HG02970 (cell line): Measurements from ENCODE around the gene GJA5.

Experiments used
- ATAC-seq: cut with Tn5 transposase; IDR thresholded peaks from one replicate; pipeline ENCODE4 v1.9.1; 2021; ENCODE audit warnings: mild to moderate bottlenecking, moderate library complexity, moderate number of reproducible peaks; ENCODE audit not compliant: unreplicated experiment, low FRiP score

The GJA5 gene

DNA sequence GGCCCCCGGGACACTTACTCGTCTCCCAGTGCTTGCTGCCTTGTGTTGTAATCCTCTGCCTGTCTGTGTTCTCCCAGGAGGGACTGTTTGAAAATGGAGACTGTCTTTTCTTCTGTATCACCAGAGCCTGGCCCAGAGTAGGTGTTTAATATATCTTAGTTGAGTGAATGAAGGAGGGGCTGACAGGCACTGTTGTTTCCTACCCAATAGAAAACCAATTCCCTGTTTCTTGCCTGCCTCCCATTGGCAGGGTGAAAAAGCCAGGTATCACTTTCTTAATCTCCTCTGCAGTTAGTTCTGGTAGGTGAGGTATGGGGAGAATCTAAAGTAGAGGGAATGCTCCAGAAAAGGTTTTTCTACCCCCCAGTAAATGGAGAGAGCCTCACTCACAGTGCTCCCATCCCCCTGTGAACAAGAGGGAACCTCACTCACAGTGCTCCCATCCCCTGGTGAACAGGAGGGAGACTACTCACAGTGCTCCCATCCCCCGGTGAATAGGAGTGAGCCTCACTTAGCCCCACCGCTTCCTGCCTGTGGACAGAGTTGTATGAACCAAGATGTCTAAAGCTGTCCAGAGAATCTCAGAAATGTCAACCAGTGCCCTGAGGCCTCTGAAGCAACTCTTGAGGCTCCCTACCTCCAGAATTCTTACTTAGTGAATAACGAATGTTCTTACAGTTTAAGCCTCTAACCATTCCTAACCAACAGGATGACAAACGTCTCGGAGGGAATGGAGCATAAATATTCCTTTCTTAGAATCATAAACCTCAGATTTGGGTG lies at the start of gene GJA5:
Gene GJA5, minus strand, starts transcription at position 122 of the 780 bp plus-strand sequence. CDS start 1,364 bp downstream, outside the sequence.
- ATAC-seq = no peak

DNA sequence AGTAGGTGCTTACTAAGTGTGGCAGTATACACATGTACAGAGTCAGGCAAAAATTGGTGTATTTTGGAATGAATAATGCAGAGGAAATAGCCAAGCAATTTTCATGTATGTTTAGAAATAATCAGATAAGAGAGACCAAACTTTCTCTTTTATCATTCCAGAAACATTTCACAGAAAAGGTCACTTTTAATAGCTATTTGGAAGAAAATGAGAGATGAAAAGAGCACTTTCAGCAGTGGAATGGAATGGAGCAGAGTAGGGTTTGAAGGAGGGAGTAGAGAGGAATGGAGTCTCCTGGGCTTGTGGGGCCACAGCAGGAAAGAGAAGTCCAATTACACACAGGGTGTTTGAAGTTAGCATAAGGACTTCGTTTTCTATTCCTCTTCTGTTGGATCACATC lies 48.8 kb upstream of the GJA5 start:
- no peak for ATAC-seq

DNA sequence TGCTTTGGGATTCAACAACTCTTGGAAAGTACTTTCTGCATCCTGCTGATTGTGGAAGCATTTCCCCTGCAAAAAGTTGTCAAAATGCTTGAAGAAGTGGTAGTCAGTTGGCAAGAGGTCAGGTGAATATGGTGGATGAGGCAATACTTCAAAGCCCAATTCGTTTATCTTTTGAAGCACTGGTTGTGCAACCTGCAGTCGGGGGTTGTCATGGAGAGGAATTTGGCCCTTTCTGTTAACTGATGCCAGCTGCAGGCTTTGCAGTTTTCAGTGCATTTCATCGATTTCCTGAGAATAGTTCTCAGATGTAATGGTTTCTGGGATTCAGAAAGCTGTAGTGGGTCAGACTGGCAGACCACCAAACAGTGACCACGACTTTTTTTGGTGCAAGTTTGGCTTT lies 47.6 kb upstream of the GJA5 start:
- no peak for ATAC-seq

DNA sequence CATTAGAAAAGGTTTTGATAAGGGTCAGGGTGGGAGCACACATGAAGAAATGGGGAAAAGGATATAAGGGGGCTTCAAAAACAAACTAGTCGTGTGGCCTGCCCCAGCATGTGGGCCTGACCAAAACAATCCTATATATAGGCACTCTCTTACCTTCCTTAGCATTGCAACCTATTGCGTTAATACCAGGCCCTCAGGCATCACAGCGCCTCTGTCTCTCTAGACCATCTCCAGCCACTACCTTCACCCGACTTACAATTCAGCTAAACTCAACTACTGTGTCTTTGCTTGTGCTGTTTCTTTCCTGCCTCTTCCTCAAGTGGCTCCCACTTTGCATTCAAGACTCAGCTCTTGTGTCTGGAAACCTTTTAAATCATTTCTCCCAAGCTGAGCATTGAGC lies 47.0 kb upstream of the GJA5 start:
- ATAC-seq = no peak

DNA sequence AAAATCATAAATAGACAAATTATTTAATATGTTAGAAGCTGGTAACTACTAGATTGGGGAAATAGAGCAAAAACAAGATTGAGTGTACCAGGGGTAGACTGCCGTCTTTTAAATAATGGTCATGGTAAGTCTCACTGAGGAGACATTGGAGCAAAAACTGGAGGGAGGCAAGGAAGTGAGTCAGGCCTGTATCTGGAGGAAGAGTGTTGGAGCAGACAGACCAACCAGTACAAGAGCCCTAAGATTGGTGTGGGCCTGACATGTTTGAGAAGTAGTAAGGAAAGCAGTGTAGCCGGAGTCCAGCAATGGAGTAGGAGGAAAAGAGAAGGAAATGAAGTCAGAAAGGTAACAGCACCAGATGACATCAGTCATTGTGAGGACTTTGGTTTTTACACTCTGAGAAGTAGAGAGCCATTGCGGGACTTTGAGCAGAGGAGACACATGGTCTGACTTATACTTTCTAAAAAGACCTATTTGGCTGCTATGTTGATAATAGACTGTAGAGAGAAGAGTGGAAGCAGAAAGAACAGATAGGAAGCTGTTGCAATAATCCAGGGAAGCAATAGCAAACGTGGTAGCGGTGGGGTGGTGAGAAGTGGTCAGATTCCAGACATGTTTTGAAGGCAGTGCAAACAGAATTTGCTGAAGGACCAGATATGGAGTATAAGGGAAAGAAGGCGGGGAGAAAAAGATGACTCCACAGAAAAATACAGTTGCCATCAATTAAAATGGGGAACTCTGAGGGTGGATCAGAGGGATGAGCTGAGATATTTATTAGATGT lies 44.7 kb upstream of the GJA5 start:
- no peak for ATAC-seq

DNA sequence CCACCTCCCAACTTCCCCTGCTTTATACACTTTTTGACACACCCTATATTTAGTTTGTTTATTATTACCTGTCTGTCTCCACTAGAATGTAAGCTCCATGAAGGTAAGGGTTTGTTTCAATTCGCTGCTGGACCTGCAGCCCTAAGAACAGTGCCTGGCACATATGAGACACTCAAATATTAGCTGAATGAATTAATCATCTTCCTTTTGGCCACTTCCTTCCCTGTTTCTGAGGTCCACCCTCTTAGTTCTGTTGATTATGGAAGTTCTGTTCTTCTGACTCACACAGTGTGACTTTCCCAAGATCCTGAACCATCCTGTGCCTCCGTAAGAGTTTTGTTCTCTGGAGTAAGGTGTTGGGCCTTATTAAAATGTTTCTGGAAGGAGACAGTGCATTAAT lies 40.4 kb upstream of the GJA5 start:
- ATAC-seq = no peak

DNA sequence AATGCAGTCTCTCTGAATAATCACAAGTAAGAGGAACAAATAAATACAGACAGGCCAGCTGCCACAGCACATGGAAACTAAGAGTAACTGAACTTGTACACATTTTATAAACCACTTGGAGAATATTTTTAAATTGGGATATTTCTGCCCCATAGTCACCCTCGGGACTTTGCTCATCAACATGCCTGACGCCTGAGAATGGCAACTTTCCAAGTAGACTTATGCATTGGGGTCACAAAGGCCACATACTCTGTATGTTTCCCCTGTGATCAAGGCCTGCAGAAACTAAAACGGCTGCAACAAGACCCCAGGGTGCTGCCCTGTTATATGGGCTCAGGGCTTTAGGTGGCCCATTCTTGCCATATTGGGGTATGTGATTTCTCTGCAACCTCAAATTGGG lies 38.3 kb upstream of the GJA5 start:
- no peak for ATAC-seq

DNA sequence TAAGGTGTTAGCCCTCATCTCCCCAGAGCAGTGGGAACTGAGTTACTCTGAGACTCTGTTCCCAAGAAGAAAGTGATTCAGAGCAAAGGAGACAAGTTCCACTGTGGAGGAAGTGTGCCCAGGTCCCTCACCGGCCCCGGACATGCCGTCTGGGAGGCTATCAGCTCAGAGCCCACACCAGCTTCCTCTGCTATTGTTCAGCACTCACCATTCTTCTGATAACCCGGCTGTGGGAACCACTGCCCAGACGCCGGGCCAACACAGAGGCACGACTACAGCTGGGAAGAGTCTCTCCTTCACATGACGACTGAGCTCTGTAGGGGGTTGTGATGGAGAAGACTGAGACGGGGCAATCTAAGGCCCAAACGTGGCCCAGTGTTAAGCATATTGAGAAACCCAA lies 34.2 kb upstream of the GJA5 start:
- no peak for ATAC-seq

DNA sequence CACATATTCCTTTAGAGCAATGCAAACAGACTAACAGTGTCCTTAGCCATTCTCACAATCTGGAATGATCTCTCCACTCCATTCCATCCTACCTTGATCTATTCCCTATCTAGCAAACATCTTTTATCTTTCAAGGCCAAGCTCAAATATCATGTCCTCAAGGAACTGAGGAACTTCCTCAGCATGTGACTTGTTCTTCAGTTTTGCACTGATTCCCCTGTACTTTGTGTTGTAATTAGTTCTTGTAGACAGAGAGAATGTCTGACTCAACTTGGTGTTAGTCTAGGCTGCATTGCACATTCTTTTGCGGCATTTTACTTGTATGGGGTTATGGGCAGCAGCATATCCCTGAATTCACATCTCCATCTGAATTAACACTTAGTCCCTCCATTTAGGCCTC lies 31.5 kb upstream of the GJA5 start:
- ATAC-seq = no peak

DNA sequence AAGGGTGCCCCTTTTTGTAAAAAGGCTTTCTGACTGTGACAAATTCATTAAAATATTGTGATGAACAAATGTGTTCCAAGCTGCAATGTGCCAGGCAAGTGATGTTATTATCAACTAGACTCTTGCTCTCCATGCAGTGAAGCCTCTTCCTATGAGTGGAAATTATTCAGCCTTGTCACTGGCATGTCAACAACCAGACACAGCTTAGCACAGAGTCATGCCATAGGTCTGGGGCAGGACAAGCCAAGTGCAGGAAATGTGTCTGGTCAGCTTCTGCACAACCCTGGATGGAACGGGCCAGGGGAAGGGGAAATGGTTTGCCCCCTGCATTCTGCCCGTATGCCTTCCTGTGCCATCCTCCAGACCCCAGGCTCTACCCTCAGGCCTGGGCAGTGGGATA lies 27.4 kb upstream of the GJA5 start:
- ATAC-seq = no peak

DNA sequence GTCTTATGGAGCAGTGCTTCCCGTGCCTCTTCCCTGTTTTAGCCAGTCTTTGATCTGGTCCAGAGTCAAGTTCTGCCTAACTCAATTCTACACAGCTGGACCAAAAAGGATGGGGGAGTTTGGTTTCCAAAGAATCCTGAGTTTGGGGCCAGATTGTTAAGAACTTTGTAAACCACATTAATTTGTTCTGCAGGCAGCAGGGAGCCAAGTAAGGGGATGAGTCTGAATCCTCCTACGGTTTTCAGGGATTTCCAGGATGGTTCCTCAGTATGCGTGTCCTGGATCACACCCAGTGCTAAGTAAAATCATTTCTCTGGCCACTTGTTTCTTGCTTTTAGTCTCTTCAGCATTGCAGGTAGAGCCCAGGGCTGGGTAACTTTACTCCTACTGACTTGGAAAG lies 26.1 kb upstream of the GJA5 start:
- no peak for ATAC-seq

DNA sequence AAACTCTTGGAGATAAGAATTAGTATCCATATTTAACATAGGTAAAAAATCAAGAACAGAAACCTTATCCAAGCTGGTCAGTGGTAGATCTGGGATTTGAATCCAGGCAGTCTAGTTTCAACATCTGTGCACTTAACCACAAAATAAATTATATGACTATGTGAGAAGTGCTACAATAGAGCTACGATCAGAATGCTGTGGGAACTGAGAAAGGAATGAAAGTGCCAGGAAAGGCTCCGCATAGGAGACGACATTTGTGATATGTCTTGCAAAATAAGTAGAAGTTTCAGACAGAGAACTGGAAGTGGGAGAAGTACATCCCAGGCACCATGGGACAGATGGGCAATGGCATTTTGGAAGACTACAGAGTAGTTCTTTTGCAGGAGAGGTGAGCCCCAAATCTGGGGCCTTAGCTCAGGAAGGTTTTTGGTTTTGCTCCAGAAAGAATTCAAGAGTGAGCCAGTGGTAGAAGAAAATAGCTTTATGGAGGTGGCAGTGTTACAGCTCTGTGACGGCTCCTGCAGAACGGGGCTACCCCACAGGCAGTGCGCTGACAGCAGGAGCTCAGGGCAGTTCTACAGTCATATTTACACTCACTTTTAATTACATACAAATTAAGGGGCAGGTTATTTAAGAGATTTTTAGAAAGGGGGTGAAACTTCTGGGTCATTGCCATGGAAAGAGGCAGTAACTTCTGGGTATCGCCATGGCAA lies 25.5 kb upstream of the GJA5 start:
- ATAC-seq = no peak

DNA sequence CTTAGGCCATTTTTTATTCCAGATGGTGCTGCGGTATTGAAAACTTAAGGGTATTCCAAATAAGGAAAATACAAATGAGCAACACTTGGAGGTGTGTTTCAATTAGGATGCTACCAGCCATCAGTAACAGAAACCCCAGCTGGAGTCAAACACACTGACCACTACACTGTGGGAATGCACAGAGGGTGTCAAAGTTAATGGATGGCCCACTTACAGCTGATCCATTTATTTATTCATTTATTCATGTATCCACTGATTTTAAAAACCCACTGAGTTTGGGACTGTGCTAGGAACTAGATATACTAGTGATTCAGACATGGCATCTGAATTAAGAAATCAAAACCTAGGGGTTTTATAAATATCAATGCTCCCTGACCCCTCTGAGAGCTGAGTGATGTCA lies 24.5 kb upstream of the GJA5 start:
- ATAC-seq = no peak

DNA sequence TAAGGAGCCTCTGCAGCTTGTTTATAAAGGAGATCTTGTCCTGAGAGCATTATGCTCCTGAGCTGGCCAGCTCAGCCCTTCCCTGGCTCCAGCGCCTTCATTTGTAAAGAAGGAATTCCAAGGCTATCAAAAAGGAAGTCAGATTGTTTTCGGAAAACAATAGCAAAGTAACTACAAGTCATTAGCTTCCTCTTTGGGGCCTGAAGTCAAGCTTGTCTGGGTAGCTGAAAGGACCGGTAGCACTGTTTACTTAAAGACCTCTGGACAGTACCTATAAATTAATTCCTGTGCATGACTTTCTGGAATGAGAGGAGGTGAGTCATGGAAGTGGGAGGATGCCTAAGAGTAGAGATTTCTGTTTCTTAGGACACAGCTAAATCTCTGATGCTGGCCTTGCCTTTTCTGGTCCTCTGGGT lies 20.7 kb upstream of the GJA5 start:
- no peak for ATAC-seq

DNA sequence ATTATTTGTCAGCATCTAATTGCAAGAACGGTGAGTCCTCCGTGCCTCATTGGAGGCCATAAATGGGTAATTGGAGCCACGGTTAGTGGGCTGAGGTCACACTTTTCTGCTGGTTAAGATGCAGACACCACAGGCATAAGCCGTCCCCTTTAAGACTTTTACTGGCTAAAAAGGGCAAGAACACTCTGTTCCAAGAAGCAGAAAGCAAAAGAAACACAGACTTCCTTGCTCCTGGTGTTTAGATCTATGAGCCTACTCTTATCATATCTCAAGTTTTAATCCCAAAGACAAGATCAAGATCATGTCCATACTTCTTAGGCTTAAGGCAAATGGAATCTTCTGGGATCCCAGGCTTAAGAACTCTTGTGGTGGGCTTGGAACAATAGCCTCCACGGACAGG lies 17.3 kb upstream of the GJA5 start:
- ATAC-seq = no peak

DNA sequence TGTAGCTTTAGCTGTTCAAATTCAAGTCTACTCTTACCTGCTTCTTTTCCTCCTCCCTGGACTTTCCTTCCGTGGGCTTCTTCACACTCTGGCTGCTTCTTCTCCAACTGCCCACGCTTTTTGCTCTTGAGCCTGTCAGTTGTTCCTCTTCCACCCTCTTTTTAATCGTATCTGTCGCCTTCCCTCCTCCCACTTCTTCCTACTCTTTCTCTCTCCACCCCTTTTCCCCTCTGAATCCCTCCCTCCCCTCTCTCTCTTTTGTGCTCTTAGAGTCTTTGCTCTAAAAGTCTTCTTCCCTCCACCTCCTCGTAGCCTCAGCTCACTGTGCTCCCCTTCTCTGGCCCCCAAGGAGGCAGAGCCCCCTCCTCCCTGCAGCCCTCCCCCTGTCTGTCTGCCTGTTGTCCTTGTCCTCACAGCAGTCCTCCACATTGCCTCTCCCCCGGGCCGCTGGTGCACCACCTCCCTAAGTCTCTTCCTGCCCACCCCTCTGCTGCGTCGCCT lies 12.9 kb upstream of the GJA5 start:
- no peak for ATAC-seq

DNA sequence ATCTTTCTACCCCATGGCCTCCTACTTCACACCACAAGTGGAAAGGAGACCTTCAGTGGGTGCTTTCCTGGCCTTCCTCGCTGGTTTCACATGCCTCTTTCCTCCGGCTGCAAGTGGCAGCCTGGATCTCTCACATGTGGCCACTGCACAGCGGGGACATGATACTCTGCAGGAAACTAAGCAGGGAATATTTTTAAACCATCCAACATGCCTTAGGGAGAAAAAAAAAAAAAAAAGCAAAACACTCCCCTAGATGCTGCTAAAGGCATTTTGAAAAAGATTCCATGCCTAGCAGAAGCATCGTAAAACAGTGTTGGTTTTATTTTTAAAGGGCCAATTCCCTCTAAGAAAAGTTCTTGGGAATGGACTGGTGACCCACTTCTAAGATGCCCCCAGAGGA lies 12.2 kb upstream of the GJA5 start:
- no peak for ATAC-seq

DNA sequence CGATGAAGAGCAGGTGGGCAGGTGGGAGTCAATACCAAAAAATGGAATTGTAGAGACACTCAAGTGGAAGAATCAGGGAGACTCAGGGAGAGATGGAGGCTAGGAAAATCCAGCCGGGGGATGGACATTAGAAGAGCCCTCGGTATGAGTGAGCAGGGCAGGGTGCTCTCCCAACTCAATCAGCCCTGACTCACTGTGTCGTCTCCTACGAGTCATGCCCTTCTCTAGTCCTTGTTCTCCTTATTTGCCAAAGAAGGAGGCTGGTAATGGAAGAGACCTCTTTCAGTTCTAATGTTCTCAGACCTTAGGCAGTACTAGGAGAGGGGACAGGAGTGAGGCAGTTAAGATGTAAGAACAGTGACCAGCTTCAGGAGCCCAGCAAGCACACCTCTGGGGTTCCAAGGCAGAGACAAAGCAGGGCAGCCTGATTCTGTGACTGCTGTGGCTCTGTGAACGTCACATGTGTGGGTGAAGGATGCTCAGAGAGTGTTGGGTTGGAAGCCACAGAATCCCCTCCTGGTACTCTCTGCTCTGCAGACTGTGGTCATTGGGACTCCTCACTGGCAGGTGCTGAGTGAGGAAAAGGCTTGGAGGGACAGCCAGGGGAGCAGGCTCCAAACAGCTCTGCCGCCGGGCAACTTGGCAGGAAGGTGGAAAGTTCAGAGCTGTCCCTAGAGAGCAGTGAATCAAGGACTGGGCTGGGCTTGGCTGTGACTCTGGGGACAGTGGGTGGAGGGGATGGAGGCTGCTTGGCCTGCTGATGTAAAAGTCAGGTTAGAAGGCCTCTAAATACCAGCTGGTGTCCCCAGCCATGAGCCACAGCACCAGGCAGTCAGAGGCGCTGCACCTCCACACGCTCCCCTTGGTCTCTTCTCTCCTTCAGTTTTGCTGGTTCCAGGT lies 11.1 kb upstream of the GJA5 start:
- ATAC-seq = no peak

DNA sequence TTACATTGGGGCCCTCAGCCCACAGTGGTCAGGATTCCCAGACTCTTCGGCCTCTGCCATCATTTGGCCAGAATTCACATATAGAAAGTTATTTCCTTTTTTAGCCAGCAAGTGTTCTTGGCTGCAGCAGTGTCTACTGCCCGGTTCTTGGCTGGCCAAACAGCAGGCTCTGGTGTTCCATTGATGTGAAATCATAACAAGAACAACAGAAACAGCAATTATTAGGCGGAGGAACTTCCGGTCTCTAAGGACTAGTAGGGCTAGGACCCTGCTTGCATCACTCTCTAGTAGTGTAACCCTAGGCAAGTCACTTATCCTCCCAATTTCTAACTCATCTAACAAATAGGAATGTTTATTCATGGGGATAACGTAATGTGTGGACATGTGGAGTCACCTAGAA lies 8.7 kb upstream of the GJA5 start:
- no peak for ATAC-seq

DNA sequence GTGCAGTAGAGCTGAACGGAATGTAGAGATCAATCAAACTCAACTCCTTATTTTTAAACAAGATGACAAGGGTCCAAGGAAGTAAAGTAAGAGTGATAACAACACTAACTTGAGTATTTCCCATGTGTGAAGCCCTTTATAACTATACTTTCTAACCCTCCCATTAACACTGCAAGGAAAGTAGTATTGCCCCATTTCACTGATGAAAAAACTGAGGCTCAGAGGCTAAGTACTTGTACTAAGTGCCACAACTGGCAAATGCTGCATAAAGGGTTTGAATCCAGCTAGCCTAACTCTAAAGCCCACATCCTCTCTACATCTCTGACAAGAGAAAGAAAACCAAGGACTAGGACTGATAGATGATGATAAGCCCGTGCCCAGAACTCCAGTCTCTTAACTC lies 8.2 kb upstream of the GJA5 start:
- ATAC-seq = no peak
